Astrocyte of the hippocampus (primary cell): ENCODE data around the gene RNF114.
A peak's percentile ranks its signal among the peaks of the same experiment; 100 is the strongest.
"Not testable (repeated sequence)": the region's sequence is repeated elsewhere in the genome, so short reads cannot be mapped to it uniquely, and the experiment has no call there.

Experiments used
- DNase-seq: peaks from one replicate; pipeline ENCODE4 v3.0.0; 2011; ENCODE audit warnings: low read depth, low spot score

The RNF114 gene

GRCh38 chr20:49928411-49929141 lies 7.6 kb upstream of the RNF114 start:
- peak; percentile 90 for DNase-seq

DNA sequence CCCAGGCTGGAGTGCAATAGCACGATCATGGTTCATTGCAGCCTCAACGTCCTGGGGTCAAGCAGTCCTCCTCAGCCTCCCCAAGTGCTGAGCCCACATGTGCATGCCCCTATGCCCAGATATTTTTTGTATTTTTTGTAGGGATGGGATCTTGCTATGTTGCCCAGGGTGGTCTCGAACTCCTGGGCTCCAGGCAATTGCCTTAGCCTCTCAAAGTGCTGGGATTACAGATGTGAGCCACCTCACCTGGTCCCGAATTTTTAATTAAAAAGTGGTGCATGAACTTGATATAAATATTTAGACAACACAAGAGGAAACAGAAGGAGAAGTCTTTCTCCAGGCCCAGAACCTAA lies 7.1 kb upstream of the RNF114 start:
- no peak for DNase-seq

DNA sequence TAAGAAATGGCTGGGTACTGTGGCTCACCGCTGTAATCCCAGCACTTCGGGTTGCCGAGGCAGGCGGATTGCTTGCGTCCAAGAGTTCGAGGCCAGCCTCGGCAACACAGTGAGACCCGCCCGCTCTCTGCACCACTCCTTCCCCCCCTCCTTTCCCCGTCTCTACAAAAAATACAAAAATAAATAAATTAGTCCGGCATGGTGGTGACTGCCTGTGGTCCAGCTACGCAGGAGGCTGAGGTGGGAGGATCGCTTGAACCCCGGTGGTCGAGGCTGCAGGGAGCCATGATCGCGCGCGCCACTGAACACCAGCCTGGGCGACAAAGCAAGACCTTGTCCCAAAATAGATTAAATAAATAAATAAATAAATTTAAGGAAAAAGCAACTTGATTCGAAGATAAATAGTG lies 448 bp upstream of the RNF114 start:
- DNase-seq = no peak

GRCh38 chr20:49937027-49937929 lies 1.1 kb downstream of the RNF114 start:
- peak; percentile 2 for DNase-seq

GRCh38 chr20:49938173-49939163 lies 2.3 kb downstream of the RNF114 start:
- peak; percentile 78 for DNase-seq

DNA sequence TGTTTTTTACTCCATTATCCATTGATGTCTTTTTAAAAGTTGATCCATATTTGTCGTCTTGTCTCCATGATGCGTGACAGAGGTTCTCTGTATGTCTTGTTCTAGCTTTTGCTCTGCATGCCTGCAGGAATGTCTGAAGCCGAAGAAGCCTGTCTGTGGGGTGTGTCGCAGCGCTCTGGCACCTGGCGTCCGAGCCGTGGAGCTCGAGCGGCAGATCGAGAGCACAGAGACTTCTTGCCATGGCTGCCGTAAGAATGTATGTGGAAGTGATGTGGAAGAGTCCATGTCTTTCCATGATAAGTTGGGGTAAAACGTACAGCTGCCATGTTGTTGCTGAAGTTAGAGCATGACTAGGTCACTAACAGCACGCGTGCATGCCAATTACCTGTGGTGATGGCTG lies 5.3 kb downstream of the RNF114 start:
- DNase-seq = no peak

DNA sequence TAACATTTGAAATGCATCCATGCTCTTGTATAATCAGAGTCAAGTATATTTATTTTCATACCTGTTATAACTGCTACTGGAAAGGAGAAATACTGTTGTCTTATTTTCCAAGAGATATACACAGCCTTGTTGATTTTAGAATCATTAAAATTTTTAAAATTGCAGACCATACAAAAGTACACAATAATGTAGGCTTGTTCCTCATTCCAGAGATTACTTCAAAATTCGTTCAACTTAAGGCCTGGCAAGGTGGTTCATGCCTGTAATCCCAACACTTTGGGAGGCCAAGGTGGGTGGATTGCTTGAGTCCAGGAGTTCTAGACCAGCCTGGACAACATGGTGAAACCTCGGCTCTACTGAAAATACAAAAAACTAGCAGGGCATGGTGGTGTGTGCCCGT lies 6.1 kb downstream of the RNF114 start:
- DNase-seq = no peak

DNA sequence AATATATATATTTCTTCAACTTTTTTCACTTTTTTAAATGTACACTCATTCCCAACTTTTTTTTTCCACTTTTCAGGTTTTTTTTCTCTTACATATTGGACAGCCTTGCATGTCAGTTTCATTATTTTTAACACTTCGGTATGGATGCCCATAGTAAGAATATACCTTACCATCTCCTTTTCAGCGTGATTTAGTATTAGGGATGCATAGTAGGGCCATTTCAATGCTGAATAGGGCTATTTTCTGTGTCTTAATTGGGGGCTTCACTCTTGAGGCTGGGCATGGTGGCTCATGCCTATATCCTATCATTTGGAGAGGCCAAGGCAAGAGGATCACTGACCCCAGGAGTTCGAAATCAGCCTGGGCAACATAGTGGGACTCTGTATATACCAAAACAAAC lies 6.7 kb downstream of the RNF114 start:
- no peak for DNase-seq

DNA sequence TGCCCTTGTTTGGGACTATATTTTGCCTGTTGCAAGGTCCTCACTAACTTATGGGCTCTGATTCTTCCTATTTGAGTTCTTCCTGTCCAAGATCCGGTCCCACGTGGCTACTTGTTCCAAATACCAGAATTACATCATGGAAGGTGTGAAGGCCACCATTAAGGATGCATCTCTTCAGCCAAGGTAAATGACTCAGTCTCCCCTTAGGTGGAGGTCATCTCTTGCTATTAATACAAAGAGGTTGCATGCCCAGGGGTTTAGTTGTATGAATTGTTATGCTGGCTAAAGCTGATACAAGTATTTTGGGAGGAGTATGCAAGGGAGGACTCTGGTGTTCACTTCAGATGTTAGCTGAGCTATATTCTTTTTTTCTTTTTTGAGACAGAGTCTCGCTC lies 9.1 kb downstream of the RNF114 start:
- DNase-seq = no peak

DNA sequence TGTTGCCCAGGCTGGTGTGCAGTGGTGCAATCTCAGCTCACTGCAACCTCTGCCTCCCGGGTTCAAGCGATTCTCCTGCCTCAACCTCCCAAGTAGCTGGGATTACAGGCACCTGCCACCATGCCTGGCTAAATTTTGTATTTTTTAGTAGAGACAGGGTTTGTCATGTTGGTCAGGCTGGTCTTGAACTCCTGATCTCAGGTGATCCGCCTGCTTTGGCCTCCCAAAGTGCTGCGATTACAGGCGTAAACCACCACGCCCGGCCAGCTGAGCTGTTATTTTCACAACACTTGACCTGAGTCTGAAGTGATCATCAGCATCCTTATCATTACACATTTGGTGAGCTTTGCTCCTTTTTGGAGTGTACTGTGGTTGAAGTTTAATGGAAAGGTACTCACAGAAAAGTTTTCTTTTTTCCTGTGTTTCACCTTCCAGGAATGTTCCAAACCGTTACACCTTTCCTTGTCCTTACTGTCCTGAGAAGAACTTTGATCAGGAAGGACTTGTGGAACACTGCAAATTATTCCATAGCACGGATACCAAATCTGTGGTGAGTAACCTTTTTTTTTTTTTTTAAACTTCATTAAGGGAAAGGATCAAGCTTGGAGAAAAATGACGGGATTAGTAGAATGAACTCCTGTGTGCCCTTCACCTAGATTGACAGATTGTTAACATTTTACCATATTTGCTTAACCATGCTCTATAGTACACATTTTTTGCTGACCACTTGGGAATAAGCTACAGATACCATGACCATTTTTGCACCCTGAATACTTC lies 9.7 kb downstream of the RNF114 start:
- DNase-seq = no peak

DNA sequence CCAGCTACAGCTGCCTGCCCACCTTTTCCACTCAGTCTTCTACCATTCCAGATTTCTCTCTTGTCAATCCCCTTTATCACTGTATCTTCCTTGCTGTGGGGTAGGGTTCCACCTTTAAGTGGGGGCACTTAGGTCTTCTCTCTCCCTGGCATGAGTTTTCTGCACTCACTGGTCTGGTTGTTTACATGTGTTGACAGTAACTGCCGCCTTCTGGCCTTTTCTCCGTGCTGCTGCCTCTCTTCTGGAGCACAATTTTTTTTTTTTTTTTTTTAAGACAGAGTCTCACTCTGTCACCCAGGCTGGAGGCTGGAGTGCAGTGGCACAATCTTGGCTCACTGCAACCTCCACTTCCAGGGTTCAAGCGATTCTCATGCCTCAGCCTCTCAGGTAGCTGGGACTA lies 12.0 kb downstream of the RNF114 start:
- no peak for DNase-seq

- DNase-seq = peak; percentile 94
These were observed 12.8 kb downstream of the RNF114 start for GRCh38 chr20:49948809-49949507.

- no peak for DNase-seq
These were observed 15.0 kb downstream of the RNF114 start for GRCh38 chr20:49951151-49951550.

- DNase-seq = no peak
These were observed 19.0 kb downstream of the RNF114 start for GRCh38 chr20:49955167-49955566.

DNA sequence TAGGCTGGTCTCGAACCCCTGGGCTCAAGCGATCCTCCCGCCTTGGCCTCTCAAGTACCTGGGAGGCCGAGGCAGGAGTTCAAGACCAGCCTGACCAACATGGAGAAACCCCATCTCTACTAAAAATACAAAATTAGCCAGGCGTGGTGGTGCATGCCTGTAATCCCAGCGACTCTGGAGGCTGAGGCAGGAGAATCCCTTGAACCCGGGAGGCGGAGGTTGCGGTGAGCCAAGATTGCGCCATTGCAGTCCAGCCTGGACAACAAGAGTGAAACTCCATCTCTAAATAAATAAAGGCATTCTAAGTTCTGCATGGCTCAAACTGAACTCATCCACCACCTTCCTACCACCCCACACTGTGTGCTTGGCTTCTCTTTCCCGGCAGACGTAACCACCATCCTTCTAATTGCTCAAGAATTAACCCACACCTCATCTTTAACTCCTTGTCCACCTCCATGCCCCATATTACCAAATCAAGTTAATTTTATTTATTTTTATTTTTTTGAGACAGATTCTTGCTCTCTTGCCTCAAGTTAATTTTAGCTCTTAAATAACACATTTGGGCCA lies 19.7 kb downstream of the RNF114 start:
- not testable (repeated sequence) for DNase-seq

DNA sequence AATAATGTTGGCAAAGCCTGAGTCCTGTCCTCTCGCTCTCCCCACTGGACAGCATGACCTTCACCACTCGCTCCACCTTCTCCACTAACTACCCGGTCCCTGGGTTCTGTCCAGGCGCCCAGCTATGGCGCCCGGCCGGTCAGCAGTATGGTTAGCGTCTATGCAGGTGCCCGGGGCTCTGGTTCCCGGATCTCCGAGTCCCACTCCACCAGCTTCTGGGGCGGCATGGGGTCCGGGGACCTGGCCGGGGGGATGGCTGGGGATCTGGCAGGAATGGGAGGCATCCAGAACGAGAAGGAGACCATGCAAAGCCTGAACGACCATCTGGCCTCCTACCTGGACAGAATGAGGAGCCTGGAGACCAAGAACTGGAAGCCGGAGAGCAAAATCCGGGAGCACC lies 20.5 kb downstream of the RNF114 start:
- no peak for DNase-seq

DNA sequence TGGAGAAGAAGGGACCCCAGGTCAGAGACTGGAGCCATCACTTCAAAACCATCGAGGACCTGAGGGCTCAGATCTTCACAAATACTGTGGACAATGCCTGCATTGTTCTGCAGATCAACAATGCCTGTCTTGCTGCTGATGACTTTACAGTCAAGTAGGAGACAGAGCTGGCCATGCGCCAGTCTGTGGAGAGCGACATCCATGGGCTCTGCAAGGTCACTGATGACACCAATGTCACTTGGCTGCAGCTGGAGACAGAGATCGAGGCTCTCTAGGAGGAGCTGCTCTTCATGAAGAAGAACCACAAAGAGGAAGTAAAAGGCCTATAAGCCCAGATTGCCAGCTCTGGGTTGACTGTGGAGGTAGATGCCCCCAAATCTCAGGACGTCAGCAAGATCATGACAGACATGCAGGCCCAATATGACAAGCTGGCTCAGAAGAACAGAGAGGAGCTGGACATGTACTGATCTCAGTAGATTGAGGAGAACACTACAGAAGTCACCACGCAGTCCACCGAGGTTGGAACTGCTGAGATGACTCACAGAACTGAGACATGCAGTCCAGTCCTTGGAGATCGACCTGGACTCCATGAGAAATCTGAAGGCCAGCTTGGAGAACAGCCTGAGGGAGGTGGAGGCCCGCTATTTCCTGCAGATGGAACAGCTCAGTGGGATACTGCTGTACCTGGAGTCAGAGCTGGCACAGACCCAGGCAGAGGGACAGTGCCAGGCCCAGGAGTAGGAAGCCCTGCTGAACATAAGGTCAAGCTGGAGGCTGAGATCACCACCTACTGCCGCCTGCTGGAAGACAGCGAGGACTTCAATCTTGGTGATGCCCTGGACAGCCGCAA lies 21.1 kb downstream of the RNF114 start:
- DNase-seq = not testable (repeated sequence)

DNA sequence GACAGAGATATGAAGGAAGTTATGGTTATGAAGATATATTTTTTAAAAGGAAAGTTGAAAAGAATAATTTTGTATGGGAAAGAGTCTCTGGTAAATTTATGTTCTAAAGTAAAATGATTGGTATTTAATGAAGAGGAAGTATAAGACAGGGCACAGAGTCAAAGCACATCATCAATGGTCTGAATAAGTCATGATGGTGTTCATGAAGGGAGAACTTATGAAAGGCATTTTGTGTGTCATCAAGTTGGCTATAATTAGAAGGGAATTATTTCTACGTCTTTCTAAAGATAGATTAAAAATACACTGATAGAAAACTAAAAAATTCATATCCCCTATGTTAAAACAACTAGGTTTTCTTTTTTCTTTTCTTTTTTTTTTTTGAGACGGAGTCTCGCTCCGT lies 25.2 kb downstream of the RNF114 start:
- no peak for DNase-seq
